GM21528 (cell line): ENCODE measurements around the gene NSUN7.

Source experiments
- ATAC-seq: cut with Tn5 transposase; IDR thresholded peaks from one replicate; pipeline ENCODE4 v1.9.1; 2021; ENCODE audit warnings: mild to moderate bottlenecking, moderate library complexity; ENCODE audit not compliant: unreplicated experiment, low FRiP score

Gene NSUN7

DNA sequence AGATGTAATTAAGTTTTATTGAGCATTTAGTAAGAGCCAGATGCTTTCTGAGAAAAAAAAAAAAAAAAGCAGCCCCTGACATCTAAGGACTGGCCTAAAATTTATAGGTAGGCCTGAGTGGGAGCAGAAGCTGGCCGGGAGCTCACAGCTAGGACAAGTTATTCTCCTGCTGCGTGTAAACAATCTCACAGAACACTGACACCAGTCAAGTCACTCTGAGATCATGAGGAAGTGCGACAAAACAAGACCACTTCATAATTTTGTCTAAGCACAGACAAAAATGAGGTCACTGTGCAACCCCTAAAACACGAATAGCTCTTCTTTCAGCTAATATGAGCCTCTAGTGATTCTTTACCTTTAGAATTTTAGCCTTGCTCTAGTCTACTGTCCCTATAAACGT, 15.3 kb upstream of the NSUN7 start:
- ATAC-seq, result no peak

DNA sequence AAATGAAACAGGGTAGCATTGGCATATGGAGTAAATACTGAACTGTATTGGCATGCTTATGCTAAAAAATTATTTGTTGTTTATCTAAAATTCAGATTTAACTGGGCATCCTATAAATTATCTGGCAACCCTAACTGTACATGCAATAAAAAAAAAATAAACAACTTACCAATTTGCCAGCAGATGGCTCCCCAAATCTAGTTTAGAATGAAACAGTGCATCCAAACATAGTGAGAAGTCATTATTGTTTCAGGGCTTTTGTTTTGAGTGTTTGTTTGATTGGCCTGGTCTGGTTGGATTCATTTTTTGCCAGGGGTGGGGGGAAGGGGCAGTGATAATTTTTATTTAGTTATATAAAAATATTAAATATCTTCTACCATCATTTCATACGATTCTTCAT, 12.8 kb upstream of the NSUN7 start:
- ATAC-seq, result no peak

DNA sequence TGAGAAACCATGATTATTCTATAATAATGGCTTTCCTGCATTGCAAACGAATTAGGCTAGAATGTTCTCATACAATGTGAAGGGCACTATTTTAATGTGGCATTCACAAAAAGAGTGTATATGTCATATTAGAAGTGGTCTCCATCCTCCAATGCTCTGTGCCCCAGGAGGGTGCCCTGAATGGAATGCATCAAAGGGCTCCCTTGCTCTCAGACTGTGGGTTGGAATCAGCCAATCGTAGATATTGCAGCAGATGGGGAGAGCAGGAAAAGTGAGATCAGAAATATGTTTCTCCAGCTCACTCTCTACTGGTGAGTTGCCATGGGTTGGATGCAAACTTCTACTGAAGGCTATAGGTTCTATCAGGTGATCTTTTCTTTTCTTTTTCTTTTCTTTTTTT, 11.9 kb upstream of the NSUN7 start:
- no peak for ATAC-seq

DNA sequence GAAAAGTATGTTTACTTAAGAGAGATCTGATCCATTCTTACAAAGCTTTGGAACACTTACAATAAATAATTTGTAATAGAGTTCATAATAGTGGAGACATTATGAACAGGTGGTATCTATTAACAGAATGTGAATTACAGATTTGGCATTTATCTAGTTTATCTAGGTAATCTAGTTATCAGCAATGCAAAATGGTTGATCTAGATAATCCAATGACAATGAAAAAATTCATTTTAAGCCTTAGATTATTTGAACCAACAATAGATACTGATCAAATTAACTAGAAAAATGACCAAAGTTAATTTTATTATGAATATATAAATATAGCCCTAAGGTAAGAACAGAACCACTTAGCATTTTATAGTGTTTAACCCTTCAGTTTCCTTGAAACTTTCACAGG, 10.4 kb upstream of the NSUN7 start:
- ATAC-seq, result no peak

DNA sequence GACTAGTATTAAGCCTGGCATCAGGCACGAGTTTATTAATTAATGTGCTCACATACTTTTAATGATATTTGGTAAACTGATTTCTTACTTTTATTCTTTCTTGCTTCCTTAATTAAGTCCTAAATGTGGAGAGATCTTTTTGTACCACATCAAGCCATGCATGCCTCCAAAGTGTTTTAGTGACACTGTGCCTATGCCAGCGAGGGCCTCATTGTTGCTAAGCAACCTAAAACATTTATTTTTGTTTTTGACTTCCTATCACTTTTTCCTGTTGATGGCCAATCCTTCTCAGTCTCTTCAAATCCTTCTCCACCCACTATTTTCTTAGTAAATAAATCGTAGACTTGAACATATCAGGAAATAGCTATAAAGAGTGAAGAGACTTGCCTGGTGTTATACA, 5.5 kb upstream of the NSUN7 start:
- no peak for ATAC-seq

DNA sequence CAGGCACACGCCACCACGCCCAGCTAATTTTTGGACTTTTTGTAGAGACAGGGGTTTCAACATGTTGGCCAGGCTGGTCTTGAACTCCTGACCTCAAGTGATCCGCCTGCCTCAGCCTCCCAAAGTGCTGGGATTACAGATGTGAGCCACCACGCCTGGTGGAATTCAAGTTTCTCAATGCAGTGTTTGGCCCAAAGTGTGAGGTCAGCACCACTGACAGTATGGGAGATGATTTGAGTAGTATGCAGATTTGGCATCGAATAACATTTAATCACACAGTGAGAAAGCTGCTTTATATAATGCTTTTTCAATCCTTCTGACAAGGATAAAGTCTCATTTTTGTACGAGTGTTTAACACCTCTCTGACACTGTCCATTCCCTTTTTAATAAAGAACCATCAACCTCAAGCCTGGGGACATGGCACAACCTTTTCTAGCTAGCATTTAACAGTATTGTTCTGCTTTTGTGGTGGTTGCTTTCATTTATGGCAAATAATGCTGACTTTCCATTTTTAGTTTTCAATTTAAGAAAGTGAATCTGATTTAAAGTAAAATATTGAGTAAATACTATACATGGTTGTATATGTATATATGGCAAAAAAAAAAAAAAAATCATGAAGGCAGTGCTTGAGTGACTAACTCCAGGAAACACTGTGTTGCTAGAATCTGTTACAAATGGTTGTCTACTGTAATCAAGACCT, 4.3 kb upstream of the NSUN7 start:
- no peak for ATAC-seq

DNA sequence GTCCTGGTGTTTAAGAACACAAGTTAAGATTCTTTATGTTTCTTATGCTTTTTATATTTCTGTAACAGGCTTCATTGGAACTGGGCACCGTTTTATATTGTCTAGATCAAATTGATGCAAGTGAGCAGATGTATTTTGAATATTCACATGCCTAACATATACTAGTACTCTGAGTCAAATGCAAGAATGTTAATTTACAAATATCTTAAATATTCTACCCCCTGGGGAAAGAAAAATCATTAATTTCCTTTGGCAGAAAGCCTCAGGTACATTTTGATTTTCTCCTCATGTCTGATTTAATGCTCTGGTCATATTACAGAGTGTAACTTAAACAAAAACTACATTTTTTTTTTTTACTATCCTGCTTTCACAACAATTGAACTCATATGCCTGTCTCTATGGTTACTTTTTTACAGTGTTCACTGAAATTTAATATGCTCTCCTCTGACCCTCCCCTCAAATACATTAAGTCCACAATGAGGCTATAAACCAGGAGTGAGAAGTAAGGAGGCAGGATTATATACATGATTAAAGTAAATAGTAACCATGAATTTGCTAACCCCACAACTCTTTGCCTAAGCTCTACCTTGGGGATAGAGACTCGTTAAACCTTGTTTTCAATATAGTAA, 2.4 kb upstream of the NSUN7 start:
- ATAC-seq, result no peak

DNA sequence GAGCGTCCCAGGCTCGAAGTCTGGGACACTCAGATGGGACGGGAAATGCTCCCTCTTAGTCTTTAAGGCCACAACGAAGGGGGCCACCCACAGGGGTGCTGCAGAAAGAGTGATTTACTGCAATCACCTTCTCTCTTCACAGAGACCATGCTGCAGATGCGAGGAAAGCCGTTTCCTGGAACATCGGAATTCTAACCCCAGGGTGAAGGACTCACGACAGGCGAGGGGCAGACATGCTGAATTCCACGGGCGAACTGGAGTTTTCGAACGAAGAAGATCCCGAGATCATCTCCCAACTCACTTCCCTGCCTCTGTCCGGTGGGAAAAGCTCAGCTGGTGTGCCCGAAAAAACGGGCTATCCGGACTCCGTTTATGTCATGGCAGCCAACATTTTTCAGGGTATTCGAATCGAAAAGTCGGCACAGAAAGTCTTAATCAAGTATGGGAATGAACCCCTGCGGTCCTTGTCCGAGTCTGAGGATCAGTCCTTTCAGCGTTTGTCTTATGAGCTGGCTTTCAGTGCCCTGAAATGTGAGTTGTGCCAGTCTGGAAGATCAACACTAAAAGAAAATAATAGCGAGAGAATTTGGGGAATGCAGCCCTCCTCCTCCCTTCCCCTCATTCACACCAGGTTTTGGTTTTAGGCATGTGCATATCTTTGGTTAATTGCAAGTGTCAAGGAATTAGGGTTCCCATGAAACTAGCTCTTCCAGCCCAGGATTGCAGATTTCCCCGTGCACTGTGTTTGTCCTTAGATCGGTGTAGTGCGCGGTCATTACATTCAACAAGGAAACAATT, 905 bp downstream of the NSUN7 start:
- ATAC-seq, result no peak

DNA sequence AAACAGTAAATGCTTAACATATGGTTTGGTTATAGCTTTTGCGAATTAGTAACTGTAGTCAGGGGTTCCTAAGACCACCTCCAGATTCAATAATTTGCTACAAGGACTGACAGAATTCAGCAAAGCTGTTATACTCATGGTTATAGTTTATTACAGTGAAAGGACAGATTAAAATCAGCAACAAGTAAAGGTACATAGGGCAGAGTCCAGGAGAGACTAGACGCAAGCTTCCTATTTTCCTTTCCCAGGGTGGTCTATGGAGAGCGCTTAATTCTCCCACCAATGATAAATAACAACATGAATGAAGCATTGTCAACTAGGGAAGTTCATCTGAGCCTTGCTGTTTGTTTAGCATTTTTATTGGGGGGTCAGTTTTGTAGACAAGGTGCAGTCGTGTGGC, 5.9 kb downstream of the NSUN7 start:
- no peak for ATAC-seq

DNA sequence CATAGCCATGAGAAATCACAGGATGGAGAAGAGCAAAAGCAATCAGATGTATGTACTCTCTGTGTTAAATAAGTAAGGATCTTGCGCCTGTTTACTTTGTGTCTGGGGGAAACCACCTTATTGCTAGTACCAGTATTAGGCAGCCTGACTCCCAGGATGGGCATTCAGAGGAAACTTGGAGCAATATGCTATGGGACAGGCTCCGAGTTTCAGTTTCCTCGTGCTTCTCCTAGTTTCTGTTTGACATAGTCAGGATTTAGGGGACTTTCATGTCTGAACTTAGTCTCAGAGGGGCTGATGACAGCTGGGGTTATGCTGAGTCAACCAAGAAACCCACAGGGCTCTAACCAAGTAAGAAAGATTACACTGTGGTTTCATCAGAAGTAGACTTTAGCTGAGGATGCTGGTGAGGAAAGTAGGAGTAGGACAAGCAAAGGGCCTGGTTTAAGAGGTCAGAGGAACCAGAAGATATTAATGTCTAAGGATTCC, 13.5 kb downstream of the NSUN7 start:
- ATAC-seq, result peak; percentile 98

DNA sequence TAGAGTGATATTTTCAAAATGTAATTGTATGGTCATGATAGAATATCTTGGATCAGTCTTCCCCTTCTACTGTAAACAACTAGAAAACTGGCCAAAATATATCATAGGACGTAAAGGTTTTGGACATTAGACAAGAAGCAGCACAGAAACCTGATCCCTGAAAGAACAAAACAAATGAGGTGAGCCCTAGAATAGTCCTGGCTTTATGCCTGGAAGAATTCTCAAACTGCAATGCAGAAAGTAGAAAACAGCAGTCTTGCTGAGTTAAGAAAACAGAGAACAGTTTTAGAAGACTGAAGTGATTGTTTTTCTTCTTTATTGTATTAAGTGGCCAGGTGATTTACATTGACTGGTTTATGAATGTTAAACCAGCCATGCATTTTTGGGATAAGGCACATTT, 19.5 kb downstream of the NSUN7 start:
- no peak for ATAC-seq

DNA sequence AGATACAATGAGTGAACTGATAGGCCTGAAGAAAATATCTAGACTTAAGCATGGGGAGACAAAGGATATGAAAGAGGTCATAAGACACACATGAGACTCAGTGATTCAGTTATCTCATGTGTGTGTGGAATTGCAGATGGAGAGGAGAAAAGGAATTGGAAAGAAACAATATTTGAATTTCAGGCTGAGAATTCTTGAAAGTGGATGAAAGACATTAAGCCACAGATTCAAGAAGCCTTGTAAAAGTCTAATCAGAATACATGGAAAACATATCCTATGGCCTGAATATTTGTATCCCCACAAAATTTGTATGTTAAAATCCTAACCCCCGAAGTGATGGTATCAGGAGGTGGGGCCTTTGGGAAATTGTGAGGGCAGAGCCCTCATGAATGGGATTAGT, 28.3 kb downstream of the NSUN7 start:
- ATAC-seq, result no peak

DNA sequence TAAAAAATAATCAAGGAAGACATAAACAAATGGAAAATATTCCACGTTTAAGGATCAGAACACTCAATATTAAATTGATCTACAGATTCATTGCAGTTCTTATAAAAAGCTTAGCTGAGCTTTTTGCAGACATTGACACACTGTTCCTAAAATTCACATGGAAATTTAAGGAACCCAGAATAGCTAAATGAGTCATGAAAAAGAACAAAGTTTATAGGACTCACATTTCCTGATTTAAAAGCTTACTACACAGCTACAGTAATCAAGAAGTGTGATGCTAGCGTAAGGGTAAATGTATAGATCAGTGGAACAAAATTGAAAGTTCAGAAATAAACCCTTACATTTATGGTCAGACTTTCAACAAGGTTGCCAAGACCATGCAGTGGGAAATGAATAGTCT, 33.1 kb downstream of the NSUN7 start:
- ATAC-seq, result no peak

DNA sequence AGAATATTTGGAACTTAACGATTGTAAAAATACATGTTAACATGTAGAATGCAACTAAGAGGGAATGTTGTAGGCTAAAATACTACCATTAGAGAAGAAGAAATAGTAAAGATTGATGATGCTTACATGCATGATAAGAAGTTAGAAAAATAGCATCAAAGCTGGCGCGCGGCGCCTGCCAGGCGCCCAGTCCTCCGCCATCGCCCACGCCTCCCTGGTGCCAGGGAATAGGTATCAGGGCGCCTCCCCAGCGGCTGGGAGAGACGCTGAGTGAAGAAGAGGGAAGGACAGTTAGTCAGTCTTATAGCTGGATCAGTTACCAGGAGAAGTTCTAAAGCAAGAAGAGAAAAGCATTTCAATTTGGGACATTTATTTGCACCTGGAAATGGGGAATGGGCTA, 36.0 kb downstream of the NSUN7 start:
- ATAC-seq, result no peak

DNA sequence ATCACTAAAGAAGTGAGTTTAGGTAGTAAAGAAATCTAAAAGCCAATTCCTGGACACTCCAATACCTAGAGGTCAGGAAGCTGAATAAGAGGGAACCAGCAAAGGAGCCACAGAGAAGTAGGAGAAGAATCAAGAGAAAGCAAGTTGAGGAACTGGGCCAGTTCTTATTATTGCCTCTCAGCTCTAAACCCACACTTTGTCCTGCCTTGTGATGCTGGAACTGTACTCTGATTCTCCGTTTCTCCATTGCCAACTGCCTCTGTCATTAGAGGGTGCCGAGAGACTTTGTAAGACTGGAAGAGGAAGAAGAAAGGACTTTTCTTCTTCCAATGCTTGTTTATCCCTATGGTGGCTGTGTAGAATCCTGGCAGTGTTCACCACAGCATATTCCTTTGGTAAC, 38.6 kb downstream of the NSUN7 start:
- no peak for ATAC-seq

DNA sequence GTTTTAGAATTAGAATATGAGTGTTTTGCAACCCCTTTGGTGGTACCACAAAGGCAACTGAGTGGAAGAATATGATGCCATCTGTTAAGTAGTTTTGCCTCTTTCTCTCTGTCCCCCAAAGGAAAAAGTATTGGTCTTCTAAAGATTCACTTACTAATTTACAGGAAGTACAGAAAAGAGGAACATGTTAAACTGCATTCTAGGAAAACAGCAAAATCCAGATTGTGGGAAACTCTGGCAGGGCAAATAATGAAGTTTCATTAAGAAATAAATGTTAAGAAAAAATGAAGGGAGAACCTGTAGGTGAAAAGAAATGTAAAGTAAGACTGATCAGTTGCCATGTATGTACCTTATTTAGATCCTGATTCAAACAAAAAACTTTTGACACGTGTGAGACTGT, 39.3 kb downstream of the NSUN7 start:
- ATAC-seq, result no peak

DNA sequence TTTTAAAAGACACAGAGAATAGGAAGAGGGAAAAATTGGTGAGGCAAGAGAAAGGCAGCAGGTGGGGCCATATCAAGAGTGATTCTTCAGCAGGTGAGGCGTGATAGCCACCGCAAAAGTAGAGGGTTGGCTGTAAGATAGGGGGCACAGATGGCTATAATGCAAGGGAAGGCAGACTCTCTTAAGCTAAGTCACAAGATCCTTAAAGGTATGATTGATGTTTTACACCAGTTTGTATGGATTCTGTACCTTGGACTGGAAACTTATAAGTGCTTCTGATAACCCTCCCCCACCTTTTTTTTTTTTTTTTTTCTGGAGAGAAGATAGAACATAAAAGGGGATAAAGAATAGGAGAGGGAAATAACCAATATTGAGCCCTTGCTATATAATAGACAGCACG, 40.0 kb downstream of the NSUN7 start:
- no peak for ATAC-seq

DNA sequence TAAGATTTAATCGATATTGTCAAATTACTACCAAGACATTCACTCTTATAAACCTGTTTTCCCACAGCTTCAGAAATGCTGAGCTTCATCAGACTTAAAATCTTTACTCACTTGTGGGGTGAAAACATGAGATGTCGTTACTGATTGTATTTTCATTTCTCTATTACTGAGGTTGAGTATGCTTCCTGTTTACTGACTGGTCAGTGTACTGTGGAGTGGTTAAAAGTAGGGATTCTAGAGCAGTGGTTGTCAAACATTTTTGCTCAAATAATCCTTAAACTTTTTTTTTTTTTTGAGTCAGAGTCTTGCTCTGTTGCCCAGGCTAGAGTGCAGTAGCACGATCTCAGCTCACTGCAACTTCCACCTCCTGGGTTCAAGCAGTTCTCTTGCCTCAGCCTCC, 50.3 kb downstream of the NSUN7 start:
- peak; percentile 73 for ATAC-seq

DNA sequence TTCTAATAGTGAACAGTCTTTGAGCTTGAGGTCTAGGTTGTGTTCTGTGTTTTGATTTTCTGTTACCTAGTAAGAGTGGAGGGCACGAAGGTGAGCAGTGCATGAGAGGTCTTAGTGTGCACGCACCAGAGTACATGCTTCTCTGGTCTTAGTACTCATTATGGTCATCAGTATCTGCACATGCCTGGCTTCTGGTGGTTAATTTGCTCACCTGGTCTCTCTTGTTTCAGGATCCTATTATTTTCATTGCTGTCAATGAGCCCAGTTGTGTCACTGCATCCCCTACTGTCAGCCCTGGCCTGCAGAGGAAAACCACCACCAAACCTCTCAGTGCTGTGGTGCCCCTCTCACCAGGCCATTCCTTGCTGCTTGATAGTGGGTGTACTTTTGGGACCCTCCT, 54.8 kb downstream of the NSUN7 start:
- ATAC-seq, result no peak

DNA sequence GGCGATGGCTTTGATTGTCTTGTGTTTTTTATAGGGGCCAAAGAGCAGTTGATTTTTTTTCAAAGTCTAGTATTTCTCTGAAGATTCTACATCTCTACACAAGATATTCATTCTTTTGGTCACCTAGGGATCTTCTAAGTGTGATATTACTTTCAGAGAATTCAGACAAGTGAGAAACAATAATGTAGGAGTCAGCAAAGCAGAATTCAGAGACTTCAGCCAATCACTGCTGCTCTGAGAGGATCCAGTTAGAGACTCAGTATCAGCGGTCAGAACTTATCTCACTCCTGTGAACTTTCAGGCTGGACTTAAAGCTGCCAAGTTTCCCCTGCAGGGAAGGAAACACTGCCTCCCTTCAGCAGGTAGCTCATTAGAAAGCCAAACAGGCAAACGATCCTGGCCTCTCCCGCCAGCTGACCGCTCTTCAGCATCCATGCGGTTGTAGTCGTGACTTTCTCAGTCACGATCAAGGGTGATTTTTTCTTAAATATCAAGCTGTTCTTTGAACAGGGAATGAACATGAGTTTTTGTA, 59.2 kb downstream of the NSUN7 start:
- ATAC-seq, result no peak

DNA sequence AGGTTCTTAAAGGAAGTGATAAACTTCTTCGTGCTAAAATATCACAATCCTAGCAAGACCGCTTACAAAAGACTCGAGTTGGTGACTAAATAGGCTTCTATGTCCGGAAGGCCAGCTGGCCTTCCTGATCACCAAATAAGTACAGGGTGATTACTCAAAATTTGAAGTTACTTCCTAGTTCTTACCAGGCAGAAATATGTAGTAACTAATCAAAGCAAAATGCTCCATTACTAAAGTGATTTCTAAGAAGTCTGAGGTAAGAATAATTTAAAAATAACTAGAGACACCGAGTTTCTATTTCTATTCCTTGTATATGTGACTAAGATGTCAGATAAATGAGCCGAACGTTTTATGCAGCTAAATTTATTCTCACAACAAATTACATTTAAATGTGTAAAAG, 62.2 kb downstream of the NSUN7 start:
- ATAC-seq, result no peak
